Erythroblast (primary cell): ENCODE results near the gene HSD3B7.

Experiments
- GATA1 ChIP-seq: IDR thresholded peaks from 2 replicates; pipeline ENCODE4 v1.6.1; 2011; ENCODE audit warnings: low read depth, mild to moderate bottlenecking, control low read depth, low read length, moderate library complexity
- POLR2A ChIP-seq: IDR thresholded peaks from 2 replicates; pipeline ENCODE4 v1.6.1; 2011; ENCODE audit warnings: mild to moderate bottlenecking, low read length

DNA sequence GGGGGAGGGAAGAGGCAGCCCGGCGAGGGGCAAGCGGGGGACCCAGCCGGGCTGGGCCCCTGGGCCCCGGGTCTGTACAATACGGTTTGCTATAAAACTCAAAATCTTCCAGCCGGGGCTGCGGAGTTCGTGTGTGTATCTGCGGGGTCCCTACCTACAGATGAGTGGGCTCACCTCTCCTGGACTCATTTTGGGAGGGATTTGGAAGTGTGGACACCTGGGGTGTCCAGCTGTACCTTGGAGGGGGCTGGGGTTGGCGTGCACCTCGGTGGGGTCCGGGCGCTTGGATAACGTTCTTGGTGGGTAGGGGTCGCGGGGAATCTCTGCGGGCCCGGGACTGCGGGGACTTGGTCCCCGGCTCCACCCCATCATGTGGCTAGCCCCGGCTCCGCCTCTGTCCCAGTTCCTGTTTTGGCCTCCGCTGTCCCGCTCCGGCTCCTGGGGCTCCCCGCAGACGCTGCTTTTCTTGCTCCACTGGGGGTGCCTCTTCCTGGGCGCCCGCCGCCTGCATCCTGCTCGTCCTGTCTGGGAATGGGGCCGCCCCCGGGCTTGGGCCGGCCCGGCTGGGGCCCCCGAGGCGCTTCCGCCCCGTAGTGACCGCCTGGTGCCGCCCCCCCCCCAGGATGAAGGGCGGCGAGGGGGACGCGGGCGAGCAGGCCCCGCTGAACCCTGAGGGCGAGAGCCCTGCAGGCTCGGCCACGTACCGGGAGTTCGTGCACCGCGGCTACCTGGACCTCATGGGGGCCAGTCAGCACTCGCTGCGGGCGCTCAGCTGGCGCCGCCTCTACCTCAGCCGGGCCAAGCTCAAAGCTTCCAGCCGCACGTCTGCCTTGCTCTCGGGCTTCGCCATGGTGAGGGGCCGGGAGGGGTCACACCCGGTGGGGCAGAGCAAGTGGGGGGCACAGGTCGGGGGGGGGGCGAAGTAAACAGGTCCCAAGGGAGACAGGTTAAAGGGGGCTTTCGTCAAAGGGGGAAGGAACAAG, 36.0 kb upstream of the HSD3B7 start, which contains the start of gene ORAI3:
- TF ChIP-seq POLR2A (peak; percentile 52), GATA1 (no peak)
